ENCODE results near the gene NUDT1.

Gene NUDT1

GRCh38 chr7:2248984-2249694 lies 7.1 kb downstream of the NUDT1 start:
- peak; percentile 90 for DNase-seq (ENCODE audit: low spot score)

GRCh38 chr7:2249744-2250323 lies 7.8 kb downstream of the NUDT1 start:
- no peak for DNase-seq (ENCODE audit: low spot score)

GRCh38 chr7:2251381-2251780 lies 9.4 kb downstream of the NUDT1 start:
- no peak for DNase-seq (ENCODE audit: low spot score)

- DNase-seq (ENCODE audit: low spot score), result no peak
Measured at GRCh38 chr7:2251841-2252771, 10.1 kb downstream of the NUDT1 start.

- no peak for DNase-seq (ENCODE audit: low spot score)
Measured at GRCh38 chr7:2253021-2253420, 11.0 kb downstream of the NUDT1 start.

GRCh38 chr7:2253525-2254244 lies 11.7 kb downstream of the NUDT1 start:
- no peak for DNase-seq (ENCODE audit: low spot score)

GRCh38 chr7:2254429-2255144 lies 12.6 kb downstream of the NUDT1 start:
- no peak for DNase-seq (ENCODE audit: low spot score)

- DNase-seq (ENCODE audit: low spot score), result peak; percentile 97
Measured at GRCh38 chr7:2255145-2256139, 13.4 kb downstream of the NUDT1 start.

- no peak for DNase-seq (ENCODE audit: low spot score)
Measured at GRCh38 chr7:2256306-2257045, 14.4 kb downstream of the NUDT1 start.

- no peak for DNase-seq (ENCODE audit: low spot score)
Measured at GRCh38 chr7:2257046-2257551, 15.1 kb downstream of the NUDT1 start.

- DNase-seq (ENCODE audit: low spot score), result no peak
Measured at GRCh38 chr7:2257651-2258050, 15.6 kb downstream of the NUDT1 start.

- no peak for DNase-seq (ENCODE audit: low spot score)
Measured at GRCh38 chr7:2258661-2259365, 16.8 kb downstream of the NUDT1 start.

GRCh38 chr7:2259480-2259879 lies 17.5 kb downstream of the NUDT1 start:
- DNase-seq (ENCODE audit: low spot score), result no peak

GRCh38 chr7:2260820-2261219 lies 18.8 kb downstream of the NUDT1 start:
- peak; percentile 53 for DNase-seq (ENCODE audit: low spot score)

- no peak for DNase-seq (ENCODE audit: low spot score)
Measured at GRCh38 chr7:2261611-2262010, 19.6 kb downstream of the NUDT1 start.

- no peak for DNase-seq (ENCODE audit: low spot score)
Measured at GRCh38 chr7:2263176-2263575, 21.1 kb downstream of the NUDT1 start.

GRCh38 chr7:2264158-2264557 lies 22.1 kb downstream of the NUDT1 start:
- no peak for DNase-seq (ENCODE audit: low spot score)

GRCh38 chr7:2266911-2267310 lies 24.9 kb downstream of the NUDT1 start:
- no peak for DNase-seq (ENCODE audit: low spot score)

Data from SW480 (cell line).